HCT116 (cell line): Measurements from ENCODE around the gene ARHGAP18. TPM values are rescaled to one million over a fixed set of nuclear protein-coding genes. Genes with fewer than 3 reads are reported as not detected.

ENCODE experiments used
- ATAC-seq: fragments of 200-7000 bp; cut with Tn5 transposase; 2 replicates; pipeline ENCODE4 v1.9.1; 2020; ENCODE audit warnings: mild to moderate bottlenecking, moderate library complexity
- BruUV-seq: library from RNA; stranded (reverse); fragments of 400-500 nt; replicated peaks from 2 replicates; lab custom pipeline; 2021; lab: Mats Ljungman, UMichigan
- CTCF ChIA-PET: fragments of 300-600 bp; sonication (Branson Sonifier 250); formaldehyde crosslinking; loops from one replicate; lab custom pipeline; 2021; ENCODE audit warnings: antibody characterized with exemption; lab: Charles Lee
- POLR2A ChIA-PET: fragments of 300-600, 350-600 bp; sonication (Branson Sonifier 250); formaldehyde crosslinking; loops from one replicate; lab custom pipeline; 2021; ENCODE audit warnings: antibody characterized with exemption; lab: Charles Lee
- RAD21 ChIA-PET, 2 experiments: fragments of 300-600 bp; sonication (Branson Sonifier 250); formaldehyde crosslinking; loops; one replicate each; lab custom pipeline; 2023; ENCODE audit warnings: low total read pairs in 2 of 2; ENCODE audit not compliant: uncharacterized antibody in 2 of 2, unreplicated experiment in 2 of 2, low non-redundant PET in 1 of 2; lab: Charles Lee
- DNase-seq: peaks from one replicate; pipeline ENCODE4 v3.0.0-alpha.2; 2010; ENCODE audit warnings: low read depth, low spot score
- H2AFZ ChIP-seq: fragments of 200-600 bp; shearing (Covaris generic), sonication (generic); 2 replicates; pipeline ENCODE4 v1.6.1; 2017; ENCODE audit warnings: low read depth, mixed run types, mixed read lengths, antibody characterized with exemption, low read length; ENCODE audit not compliant: poor library complexity, severe bottlenecking
- H3K27ac ChIP-seq: 2 replicates; pipeline ENCODE4 v1.5.1; 2012; ENCODE audit warnings: low read depth, low read length
- H3K27me3 ChIP-seq: fragments of 200-600 bp; sonication (generic); 2 replicates; pipeline ENCODE4 v1.6.1; 2016; ENCODE audit warnings: mixed run types, low read length, mixed read lengths; ENCODE audit not compliant: insufficient read depth
- H3K36me3 ChIP-seq, 2 experiments: fragments of 200-500 bp in 1 of 2; fragments of 200-600 bp in 1 of 2; sonication (Bioruptor generic) in 1 of 2; sonication (generic) in 1 of 2; 2 replicates each; pipeline versions ENCODE4 v1.5.1 to v1.6.1; 2014 to 2016; ENCODE audit warnings: low read length in 2 of 2, inconsistent platforms in 1 of 2, mixed read lengths in 1 of 2, mixed run types in 1 of 2; ENCODE audit not compliant: insufficient read depth in 2 of 2, control insufficient read depth in 1 of 2
- H3K4me1 ChIP-seq, 2 experiments: fragments of 200-600 bp in 1 of 2; sonication (generic) in 1 of 2; 2 replicates each; pipeline versions ENCODE4 v1.5.1 to v1.6.1; 2012 to 2017; ENCODE audit warnings: low read length in 2 of 2, inconsistent platforms in 1 of 2, mild to moderate bottlenecking in 1 of 2, mixed read lengths in 1 of 2, mixed run types in 1 of 2, moderate library complexity in 1 of 2; ENCODE audit not compliant: insufficient read depth in 2 of 2, control insufficient read depth in 1 of 2
- H3K4me2 ChIP-seq: fragments of 200-600 bp; sonication (generic); 2 replicates; pipeline ENCODE4 v1.6.1; 2017; ENCODE audit warnings: mixed run types, low read length, mixed read lengths
- H3K4me3 ChIP-seq, 2 experiments: fragments of 200-600 bp in 1 of 2; sonication (generic) in 1 of 2; replicated peaks in 1 of 2; 2 replicates each; pipeline ENCODE4 v1.5.1; 2011 to 2016; ENCODE audit warnings: low read length in 2 of 2, control low read depth in 1 of 2, low read depth in 1 of 2, mild to moderate bottlenecking in 1 of 2, mixed read lengths in 1 of 2, mixed run types in 1 of 2
- H3K79me2 ChIP-seq: fragments of 200-600 bp; sonication (generic); 2 replicates; pipeline ENCODE4 v1.6.1; 2017; ENCODE audit warnings: mild to moderate bottlenecking, mixed run types, low read length, moderate library complexity, mixed read lengths; ENCODE audit not compliant: insufficient read depth
- H3K9ac ChIP-seq: fragments of 200-600 bp; sonication (generic); 2 replicates; pipeline ENCODE4 v1.6.1; 2016; ENCODE audit warnings: low read length, mixed read lengths
- H3K9me2 ChIP-seq: fragments of 200-600 bp; sonication (generic), shearing (Covaris generic); 2 replicates; pipeline ENCODE4 v1.6.1; 2017; ENCODE audit warnings: mixed run types, mild to moderate bottlenecking, moderate library complexity; ENCODE audit not compliant: insufficient read depth
- H3K9me3 ChIP-seq, 2 experiments: fragments of 200-500 bp in 1 of 2; fragments of 200-600 bp in 1 of 2; sonication (Bioruptor generic) in 1 of 2; sonication (generic) in 1 of 2; 2 replicates each; pipeline ENCODE4 v1.6.1; 2014 to 2017; ENCODE audit warnings: low read length in 2 of 2, mixed read lengths in 2 of 2, inconsistent platforms in 1 of 2, low read depth in 1 of 2, mild to moderate bottlenecking in 1 of 2, mixed run types in 1 of 2, moderate library complexity in 1 of 2; ENCODE audit not compliant: control insufficient read depth in 1 of 2, insufficient read depth in 1 of 2
- H4K20me1 ChIP-seq: fragments of 200-600 bp; sonication (generic), shearing (Covaris generic); 2 replicates; pipeline ENCODE4 v1.6.1; 2017; ENCODE audit warnings: mixed run types, mild to moderate bottlenecking, moderate library complexity; ENCODE audit not compliant: insufficient read depth
- CEBPB ChIP-seq: IDR thresholded peaks from 2 replicates; pipeline ENCODE4 v1.6.1; 2012; ENCODE audit warnings: low read depth
- EGR1 ChIP-seq: IDR thresholded peaks from 2 replicates; pipeline ENCODE4 v1.6.1; 2012; ENCODE audit warnings: low read depth
- ELF1 ChIP-seq: IDR thresholded peaks from 2 replicates; pipeline ENCODE4 v1.6.1; 2012; ENCODE audit warnings: low read depth, borderline replicate concordance
- EZH2 ChIP-seq: fragments of 200-600 bp; sonication (generic); IDR thresholded peaks from 2 replicates; pipeline ENCODE4 v1.6.1; 2017; ENCODE audit warnings: antibody characterized with exemption, mixed run types
- EZH2phosphoT487 ChIP-seq: fragments of 200-600 bp; IDR thresholded peaks from 2 replicates; pipeline ENCODE4 v1.6.1; 2018; ENCODE audit warnings: antibody characterized with exemption, borderline replicate concordance
- FOSL1 ChIP-seq: IDR thresholded peaks from 2 replicates; pipeline ENCODE4 v1.6.1; 2012; ENCODE audit warnings: low read depth
- POLR2A ChIP-seq: IDR thresholded peaks from 2 replicates; pipeline ENCODE4 v1.7.0; 2011; ENCODE audit warnings: borderline replicate concordance; ENCODE audit not compliant: insufficient read depth, insufficient read length; ENCODE audit errors: extremely low read depth
- POLR2AphosphoS5 ChIP-seq: IDR thresholded peaks from 2 replicates; pipeline ENCODE4 v1.6.1; 2011; ENCODE audit warnings: mild to moderate bottlenecking, low read depth, low read length, moderate library complexity
- SIN3A ChIP-seq: IDR thresholded peaks from 2 replicates; pipeline ENCODE4 v1.6.1; 2012; ENCODE audit warnings: low read depth
- TCF7L2 ChIP-seq: IDR thresholded peaks from 2 replicates; pipeline ENCODE4 v1.7.0; 2011; ENCODE audit warnings: borderline replicate concordance, inconsistent platforms; ENCODE audit not compliant: insufficient read depth, insufficient read length; ENCODE audit errors: extremely low read depth
- YY1 ChIP-seq: IDR thresholded peaks from 2 replicates; pipeline ENCODE4 v1.6.1; 2011; ENCODE audit warnings: low read length, low read depth, moderate library complexity, mild to moderate bottlenecking; ENCODE audit not compliant: insufficient replicate concordance; ENCODE audit errors: extremely low read depth
- ZBTB33 ChIP-seq: IDR thresholded peaks from 2 replicates; pipeline ENCODE4 v1.6.1; 2011; ENCODE audit warnings: mild to moderate bottlenecking, low read length, moderate library complexity; ENCODE audit not compliant: insufficient replicate concordance; ENCODE audit errors: extremely low read depth
- ZNF274 ChIP-seq: fragments of 200-500 bp; sonication (Bioruptor generic); IDR thresholded peaks from 2 replicates; pipeline ENCODE4 v1.6.1; 2014; ENCODE audit warnings: mild to moderate bottlenecking, low read depth, low read length, inconsistent platforms
- intact Hi-C: fragments of 100-400 bp; cut with micrococcal nuclease; formaldehyde crosslinking; loops from 2 replicates; pipeline ENCODE4 v1.10.0; 2022
- total RNA-seq: library from RNA; stranded (reverse); gene quantifications from one replicate; pipeline ENCODE4 v1.2.1, GENCODE V29; 2021; ENCODE audit not compliant: unreplicated experiment

The ARHGAP18 gene
- total RNA-seq, 1 experiment from 2014 or later, result 70.3 TPM

DNA sequence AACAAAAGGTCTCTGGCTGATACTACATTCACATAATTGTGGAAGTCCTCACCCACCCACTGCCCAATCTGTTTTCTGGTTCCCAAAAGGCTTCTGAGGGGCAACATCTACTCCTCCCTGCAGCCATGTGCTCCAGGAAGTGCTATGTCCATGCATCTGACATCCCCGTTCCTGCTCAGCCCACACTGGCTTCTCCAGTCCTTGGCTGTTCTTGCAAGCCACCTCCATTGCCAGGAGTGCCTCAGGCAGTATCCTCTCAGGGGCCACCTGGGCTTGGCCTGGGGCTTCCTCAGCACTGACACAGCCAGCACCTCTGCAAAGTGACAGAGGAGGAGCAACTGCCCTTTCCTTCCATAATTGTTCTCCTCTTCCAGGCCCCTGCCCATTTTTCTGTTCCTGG, 18.3 kb downstream of the ARHGAP18 start:
- 0 out of 2 replicates have a peak overlapping the region, but pooled peaks have one; percentile 8 for H3K9ac ChIP-seq
- H3K4me2 ChIP-seq, result peak overlapping the region; percentile 56; the same call in 1 of the 2 replicates
- no peak overlapping the region for H3K4me3 ChIP-seq
- intact Hi-C loops, result no loop called here
- H2AFZ ChIP-seq, result no peak overlapping the region
- ChIA-PET POLR2A (no interaction called here), CTCF (no interaction called here), RAD21 (no interaction called here)
- peak overlapping the region; percentile 97 for H3K27ac ChIP-seq
- ATAC-seq (peak; percentile 28; the same call in 1 of the 2 replicates), DNase-seq (no peak)
- peaks cover 92 to 95% of the 10 kb centered on the region in 2 experiments for H3K4me1 ChIP-seq
- no peaks in the 10 kb centered on the region for H3K36me3 ChIP-seq
- H3K9me3 ChIP-seq, result no peaks in the 10 kb centered on the region
- H3K79me2 ChIP-seq, result peaks cover 97% of the 10 kb centered on the region
- no peak for TF ChIP-seq POLR2A
- TF ChIP-seq SIN3A, result no peak
- no peak for TF ChIP-seq EZH2phosphoT487
- no peak for TF ChIP-seq CEBPB
- TF ChIP-seq ZBTB33, result no peak
- TF ChIP-seq ELF1, result no peak
- no peak for TF ChIP-seq YY1
- no peak for TF ChIP-seq EZH2
- TF ChIP-seq ZNF274, result no peak
- TF ChIP-seq EGR1, result no peak
- no peak for TF ChIP-seq FOSL1
- no peak for TF ChIP-seq POLR2AphosphoS5
- TF ChIP-seq TCF7L2, result no peak
- BruUV-seq, result no TSS peak
- H3K9me2 ChIP-seq, result no peaks in the 10 kb centered on the region
- no peaks in the 10 kb centered on the region for H4K20me1 ChIP-seq
- H3K27me3 ChIP-seq, result no peaks in the 10 kb centered on the region
